ES-I3 (cell line): ENCODE data around the gene B4GALNT2.
"Not testable (repeated sequence)": the region's sequence is repeated elsewhere in the genome, so short reads cannot be mapped to it uniquely, and the experiment has no call there.

Source experiments
- H3K36me3 ChIP-seq: 2 replicates; pipeline ENCODE4 v1.6.1; 2013; ENCODE audit warnings: mild to moderate bottlenecking, low read length, control low read depth, moderate library complexity; ENCODE audit not compliant: insufficient read depth
- H3K4me1 ChIP-seq: 2 replicates; pipeline ENCODE4 v1.6.1; 2013; ENCODE audit warnings: mild to moderate bottlenecking, control low read depth, low read length; ENCODE audit not compliant: insufficient read depth
- H3K9ac ChIP-seq: 2 replicates; pipeline ENCODE4 v1.6.1; 2013; ENCODE audit warnings: low read depth, mild to moderate bottlenecking, low read length, moderate library complexity
- H3K9me3 ChIP-seq: 2 replicates; pipeline ENCODE4 v1.6.1; 2013; ENCODE audit warnings: mild to moderate bottlenecking, low read length, moderate library complexity; ENCODE audit not compliant: control insufficient read depth, insufficient read depth

Gene B4GALNT2

DNA sequence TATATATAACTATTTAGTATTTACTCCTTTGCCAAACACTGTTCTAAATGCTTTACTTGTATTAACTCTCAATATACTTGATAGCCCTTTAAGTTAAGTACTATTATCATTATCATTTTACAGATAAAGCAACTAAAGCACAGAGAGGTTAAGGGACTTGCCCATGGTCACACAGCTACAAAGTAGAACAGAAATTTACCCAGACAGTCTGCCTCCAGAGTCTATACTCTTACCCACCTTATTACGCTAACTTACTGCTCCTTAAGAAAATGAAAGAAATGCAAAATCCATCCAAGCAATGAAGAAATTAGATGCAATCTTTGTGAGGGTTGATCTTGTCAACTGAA, 25.4 kb upstream of the B4GALNT2 start:
- no peaks in the 10 kb centered on the region for H3K9me3 ChIP-seq
- peaks cover 48% of the 10 kb centered on the region for H3K4me1 ChIP-seq
- no peaks in the 10 kb centered on the region for H3K36me3 ChIP-seq
- H3K9ac ChIP-seq: no peak overlapping the region

DNA sequence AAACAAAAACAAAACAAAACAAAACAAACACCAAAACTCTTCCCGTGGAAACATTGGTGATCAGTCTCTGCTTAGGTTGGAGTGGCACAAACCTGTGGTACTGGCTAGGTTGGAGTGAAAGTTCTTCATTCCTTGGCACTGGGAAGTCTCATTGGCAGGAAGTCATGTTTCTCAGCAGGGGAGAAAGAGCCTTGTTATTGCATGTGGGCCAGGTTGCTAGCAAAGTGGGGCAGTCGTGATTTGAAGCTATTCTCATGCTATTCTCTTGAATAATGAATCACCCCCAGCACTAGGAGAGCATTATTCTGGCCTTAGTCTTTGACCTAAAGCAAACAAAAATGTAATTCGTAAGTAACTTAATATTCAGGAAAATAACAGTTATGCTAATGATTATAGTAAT, 24.3 kb upstream of the B4GALNT2 start:
- no peaks in the 10 kb centered on the region for H3K9me3 ChIP-seq
- H3K36me3 ChIP-seq: no peaks in the 10 kb centered on the region
- no peak overlapping the region for H3K9ac ChIP-seq
- H3K4me1 ChIP-seq: peaks cover 49% of the 10 kb centered on the region

- H3K9ac ChIP-seq: no peak overlapping the region
- no peaks in the 10 kb centered on the region for H3K36me3 ChIP-seq
- peaks cover 49% of the 10 kb centered on the region for H3K4me1 ChIP-seq
- peaks cover 6% of the 10 kb centered on the region; the same call in 1 of the 2 replicates for H3K9me3 ChIP-seq
Measured at GRCh38 chr17:49110509-49110908, 22.1 kb upstream of the B4GALNT2 start.

GRCh38 chr17:49111934-49112333, 20.6 kb upstream of the B4GALNT2 start:
- H3K9me3 ChIP-seq: peaks cover 8% of the 10 kb centered on the region; the same call in 1 of the 2 replicates
- no peak overlapping the region for H3K9ac ChIP-seq
- no peaks in the 10 kb centered on the region for H3K36me3 ChIP-seq
- H3K4me1 ChIP-seq: peaks cover 38% of the 10 kb centered on the region

GRCh38 chr17:49112936-49113335, 19.6 kb upstream of the B4GALNT2 start:
- peaks cover 33% of the 10 kb centered on the region for H3K4me1 ChIP-seq
- H3K36me3 ChIP-seq: no peaks in the 10 kb centered on the region
- peaks cover 8% of the 10 kb centered on the region; the same call in 1 of the 2 replicates for H3K9me3 ChIP-seq
- no peak overlapping the region for H3K9ac ChIP-seq

DNA sequence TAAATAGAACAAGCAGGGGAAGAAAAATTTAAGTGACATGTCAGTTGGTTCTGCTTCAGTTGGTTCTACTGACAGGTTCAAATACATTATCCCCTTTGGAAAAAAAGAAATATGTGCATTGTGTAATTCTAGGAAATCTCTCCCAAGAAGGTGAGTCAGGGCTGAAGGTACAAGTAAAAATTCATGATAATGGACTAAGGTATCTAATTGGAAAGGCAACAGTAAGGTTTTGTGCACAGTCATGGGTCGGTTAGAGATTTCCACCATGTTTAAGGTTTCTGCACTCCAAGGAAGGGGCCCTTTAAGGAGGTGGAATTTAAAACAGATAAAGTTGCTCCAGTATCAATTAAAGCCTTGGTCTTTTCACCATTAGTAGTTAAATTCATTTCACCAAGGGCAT, 17.9 kb upstream of the B4GALNT2 start:
- H3K4me1 ChIP-seq: peaks cover 16% of the 10 kb centered on the region
- H3K9me3 ChIP-seq: peaks cover 8% of the 10 kb centered on the region; the same call in 1 of the 2 replicates
- H3K36me3 ChIP-seq: no peaks in the 10 kb centered on the region
- H3K9ac ChIP-seq: no peak overlapping the region

DNA sequence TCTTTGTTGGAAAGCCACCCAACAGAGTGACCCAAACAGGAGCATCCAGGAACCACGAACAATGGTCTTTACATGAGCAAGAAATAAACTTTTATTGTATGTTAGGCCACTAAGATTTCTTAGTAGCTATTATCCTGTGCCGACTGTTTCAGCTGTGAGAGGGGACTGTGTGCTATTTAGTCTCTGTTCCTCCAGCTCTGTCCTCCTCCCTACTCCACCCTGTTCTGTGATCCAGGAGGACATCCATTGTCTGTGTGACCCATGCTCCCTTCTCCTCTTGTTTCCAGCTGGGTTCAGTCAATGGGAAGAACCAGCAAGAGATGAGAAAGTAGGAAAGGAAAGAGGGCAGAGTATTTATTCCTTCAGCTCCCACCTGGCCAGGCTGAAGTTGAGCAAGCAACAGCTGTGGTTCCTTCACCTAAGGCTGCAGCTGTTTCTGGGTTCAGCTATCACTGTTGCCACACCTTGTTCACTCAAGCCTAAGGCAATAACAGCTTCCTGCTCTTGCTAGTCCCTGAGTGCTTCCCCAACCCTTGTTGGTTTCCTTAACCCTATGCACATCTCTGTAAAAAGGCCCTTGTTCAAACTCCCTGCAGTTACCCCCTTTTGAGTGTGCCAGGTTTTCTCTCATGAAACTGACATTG, 14.9 kb upstream of the B4GALNT2 start:
- Histone ChIP-seq H3K4me1 (no peaks in the 10 kb centered on the region), H3K9me3 (peaks cover 22% of the 10 kb centered on the region), H3K36me3 (no peaks in the 10 kb centered on the region), H3K9ac (no peak overlapping the region)

DNA sequence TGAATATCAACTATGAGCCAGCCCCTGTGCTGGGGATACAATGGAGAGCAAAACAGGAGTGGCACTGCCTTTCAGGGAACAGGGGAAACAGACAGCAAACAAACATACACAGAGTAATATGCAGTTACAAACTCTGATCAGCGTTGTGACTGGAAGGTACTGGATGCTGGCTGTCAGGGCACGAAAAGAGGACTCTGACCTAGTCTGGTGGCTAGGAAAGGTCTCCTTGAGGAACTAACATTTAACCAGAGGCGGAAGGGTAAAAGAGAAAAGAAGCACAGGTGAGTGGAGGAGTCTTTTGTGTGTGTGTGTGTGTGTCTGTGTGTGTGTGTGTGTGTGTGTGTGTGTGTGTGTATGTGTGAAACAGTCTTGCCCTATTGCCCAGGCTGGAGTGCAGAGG, 12.4 kb upstream of the B4GALNT2 start:
- Histone ChIP-seq H3K4me1 (no peaks in the 10 kb centered on the region), H3K36me3 (no peaks in the 10 kb centered on the region), H3K9me3 (peaks cover 17% of the 10 kb centered on the region), H3K9ac (no peak overlapping the region)

DNA sequence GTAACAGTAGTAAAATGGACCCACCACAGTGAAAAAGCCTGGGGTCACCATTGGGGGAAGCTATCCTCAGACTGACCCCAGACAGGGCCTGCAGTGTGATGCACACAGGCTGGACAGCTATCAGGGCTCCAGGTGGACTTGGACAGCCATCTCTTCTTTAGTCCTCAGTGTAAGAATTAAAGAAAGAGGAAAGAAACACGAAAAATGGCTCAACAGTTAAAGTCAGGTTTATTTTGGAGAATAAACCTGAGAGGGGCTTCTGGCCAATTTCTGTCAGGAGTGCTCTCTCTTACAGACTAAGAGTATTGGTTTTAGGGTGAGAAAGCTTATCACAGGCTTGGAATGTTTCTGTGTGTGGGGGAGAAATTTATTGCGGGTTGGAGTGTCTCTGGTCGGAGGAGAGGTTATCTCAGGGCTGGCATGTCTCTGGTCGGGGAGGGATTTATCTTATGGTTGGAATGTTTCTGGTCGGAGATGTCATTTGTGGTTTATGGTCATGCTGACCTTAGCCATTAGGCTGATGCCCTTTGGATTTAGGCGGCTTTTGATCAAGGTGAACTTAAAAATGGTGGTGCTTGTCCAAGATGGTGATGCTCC, 10.8 kb upstream of the B4GALNT2 start:
- Histone ChIP-seq H3K9ac (no peak overlapping the region), H3K4me1 (no peaks in the 10 kb centered on the region), H3K9me3 (peaks cover 14% of the 10 kb centered on the region), H3K36me3 (no peaks in the 10 kb centered on the region)

GRCh38 chr17:49122566-49122965, 10.0 kb upstream of the B4GALNT2 start:
- Histone ChIP-seq H3K4me1 (no peaks in the 10 kb centered on the region), H3K9me3 (peaks cover 14% of the 10 kb centered on the region), H3K36me3 (no peaks in the 10 kb centered on the region), H3K9ac (no peak overlapping the region)

GRCh38 chr17:49123061-49123460, 9.5 kb upstream of the B4GALNT2 start:
- H3K36me3 ChIP-seq: no peaks in the 10 kb centered on the region
- no peaks in the 10 kb centered on the region for H3K4me1 ChIP-seq
- no peak overlapping the region for H3K9ac ChIP-seq
- H3K9me3 ChIP-seq: peaks cover 18% of the 10 kb centered on the region

- Histone ChIP-seq H3K9ac (no peak overlapping the region), H3K9me3 (peaks cover 33% of the 10 kb centered on the region), H3K4me1 (no peaks in the 10 kb centered on the region), H3K36me3 (no peaks in the 10 kb centered on the region)
Measured at GRCh38 chr17:49125449-49125848, 7.1 kb upstream of the B4GALNT2 start.

- H3K36me3 ChIP-seq, H3K4me1 ChIP-seq, H3K9ac ChIP-seq: not testable (repeated sequence)
- peaks cover 27% of the 10 kb centered on the region for H3K9me3 ChIP-seq
Measured at GRCh38 chr17:49126183-49126859, 6.2 kb upstream of the B4GALNT2 start.

- not testable (repeated sequence) for H3K4me1 ChIP-seq, H3K9ac ChIP-seq, H3K36me3 ChIP-seq
- H3K9me3 ChIP-seq: peaks cover 19% of the 10 kb centered on the region; the same call in 1 of the 2 replicates
Measured at GRCh38 chr17:49129359-49129950, 3.1 kb upstream of the B4GALNT2 start.

DNA sequence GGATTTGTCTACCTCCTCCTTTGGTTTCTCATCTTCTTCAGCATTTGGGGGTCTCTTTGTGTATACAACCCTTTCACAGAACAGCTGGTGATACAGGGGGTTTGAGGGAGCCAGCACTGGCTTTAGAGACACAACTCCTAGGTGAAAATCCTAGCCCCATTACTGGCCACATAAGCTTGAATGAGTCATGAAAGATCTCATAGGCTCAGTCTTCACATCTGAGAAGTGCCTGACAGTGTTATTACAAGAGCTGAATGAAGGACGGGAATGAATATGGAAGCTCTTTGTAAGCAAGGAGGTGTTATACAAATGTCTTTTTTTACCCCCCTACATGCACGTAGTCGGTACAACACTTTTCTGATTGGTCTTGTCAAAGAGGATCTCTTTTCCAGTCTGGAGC, 1.7 kb upstream of the B4GALNT2 start:
- Histone ChIP-seq H3K36me3 (no peaks in the 10 kb centered on the region), H3K9ac (no peak overlapping the region), H3K9me3 (peaks cover 19% of the 10 kb centered on the region; the same call in 1 of the 2 replicates), H3K4me1 (no peaks in the 10 kb centered on the region; the same call in 1 of the 2 replicates)
